ENCODE data around the gene NKAIN2.

The NKAIN2 gene

DNA sequence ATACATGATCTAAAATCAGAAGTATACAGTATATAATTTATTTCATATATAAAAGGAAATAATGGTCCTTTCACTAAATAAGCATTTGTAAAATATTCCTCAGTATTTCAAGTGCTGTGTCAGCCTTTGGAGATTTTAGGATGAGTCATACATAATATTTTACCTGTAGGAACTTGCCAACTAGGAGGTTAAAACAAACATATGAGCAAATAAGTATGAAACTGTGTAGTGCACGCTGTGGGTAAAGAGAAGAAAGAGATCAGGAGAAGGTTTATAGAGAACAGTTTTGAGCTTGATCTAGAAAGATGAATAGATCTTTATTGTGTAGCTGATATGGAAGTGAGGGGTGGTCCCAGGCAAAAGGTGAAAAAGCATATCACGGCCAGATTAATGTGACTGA, 988.7 kb downstream of the NKAIN2 start:
- no peak for DNase-seq

DNA sequence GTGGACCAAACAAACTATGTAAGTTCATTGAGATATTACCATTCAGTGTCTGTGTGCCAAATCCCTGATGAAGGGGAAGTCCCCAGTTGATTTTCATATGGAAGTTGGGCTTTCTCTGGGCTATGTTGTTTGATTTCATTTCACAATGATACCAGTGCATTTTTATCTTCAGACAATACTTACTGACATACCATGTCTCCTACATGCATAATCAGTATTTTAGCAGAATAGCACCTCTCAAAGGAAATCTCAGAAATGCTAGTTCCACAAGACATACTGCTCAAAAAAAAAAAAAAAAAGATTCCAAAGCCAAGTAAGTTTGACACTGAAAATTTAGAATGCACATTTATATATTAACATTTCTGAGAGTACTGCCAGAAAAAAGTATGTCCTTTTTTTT, 989.7 kb downstream of the NKAIN2 start:
- no peak for DNase-seq

DNA sequence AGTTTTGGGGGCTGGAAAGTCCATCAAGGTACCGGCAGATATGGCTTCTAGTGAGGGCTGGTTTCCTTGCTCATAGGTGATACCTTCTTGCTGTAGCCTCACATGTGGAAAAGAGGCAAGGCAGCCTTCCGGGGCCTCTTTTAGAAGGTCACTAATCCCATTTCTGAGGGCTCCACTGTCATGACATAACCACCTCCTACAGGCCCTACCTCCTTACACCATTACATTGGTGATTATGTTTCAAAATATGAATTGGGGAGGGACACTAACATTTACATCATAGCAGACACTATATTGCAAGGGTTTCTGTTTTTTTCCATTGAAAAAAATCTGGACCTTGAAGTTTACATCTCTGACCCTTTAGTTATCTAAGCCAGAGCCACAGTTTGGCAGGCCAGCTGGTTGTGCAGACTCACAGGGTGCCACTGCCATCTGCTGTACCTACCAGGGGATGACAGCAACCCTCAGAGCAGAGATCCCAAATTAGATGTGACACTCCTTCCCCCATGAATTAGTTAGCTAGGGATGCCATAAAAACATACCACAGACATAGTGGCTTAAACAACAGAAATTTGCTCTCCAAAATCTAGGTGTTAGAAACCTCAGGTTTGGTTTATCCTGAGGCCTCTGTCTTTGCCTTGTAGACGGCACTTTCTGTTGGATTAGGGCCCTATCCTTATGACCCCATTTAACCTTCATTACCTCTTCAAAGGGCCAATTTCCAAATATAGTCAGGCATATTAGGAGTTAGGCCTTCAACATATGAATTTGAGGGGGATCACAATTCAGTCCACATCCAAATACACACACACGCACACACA, 992.2 kb downstream of the NKAIN2 start:
- DNase-seq: no peak

DNA sequence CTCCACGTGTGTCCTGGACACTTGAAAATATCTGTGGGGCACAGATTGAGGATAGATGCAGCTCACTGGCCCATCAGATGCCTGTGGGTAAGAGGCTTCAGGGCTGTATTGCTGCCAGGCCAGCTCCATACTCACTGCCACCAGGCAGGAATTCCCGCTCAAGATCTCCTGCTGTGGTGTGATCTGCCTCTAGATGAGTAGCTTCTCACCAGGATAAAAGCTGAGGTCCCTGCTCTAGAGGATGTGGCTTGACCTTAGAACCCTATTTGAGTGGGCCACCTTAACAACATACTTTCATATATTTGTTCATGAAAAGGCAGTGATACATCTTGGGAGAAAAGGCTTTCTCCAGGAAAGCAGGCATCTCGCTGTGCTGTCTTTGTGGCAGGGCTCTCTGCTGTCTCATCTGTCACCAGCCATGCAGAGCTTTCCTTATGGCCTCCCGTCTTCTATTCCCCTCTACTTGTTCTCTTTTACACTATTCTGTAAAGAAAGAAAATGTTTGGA, 992.9 kb downstream of the NKAIN2 start:
- DNase-seq: no peak

DNA sequence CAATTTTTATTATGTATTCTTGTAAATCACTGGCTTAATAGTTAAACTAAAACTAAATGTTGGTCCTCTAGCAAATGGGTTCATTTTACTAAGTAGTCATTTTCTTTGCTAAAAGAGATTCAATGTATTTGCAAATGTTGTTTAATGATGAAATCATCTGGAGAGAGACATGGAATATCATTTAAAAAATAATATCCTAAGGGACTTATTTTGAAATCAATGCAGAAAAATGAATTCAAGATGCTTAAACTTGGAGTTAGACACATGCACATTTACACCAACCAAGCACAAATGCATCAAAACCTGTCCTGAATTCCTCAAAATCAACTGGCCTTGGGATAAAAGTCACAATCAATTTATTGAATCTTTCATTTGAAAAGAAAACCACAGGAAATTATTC, 993.6 kb downstream of the NKAIN2 start:
- no peak for DNase-seq

DNA sequence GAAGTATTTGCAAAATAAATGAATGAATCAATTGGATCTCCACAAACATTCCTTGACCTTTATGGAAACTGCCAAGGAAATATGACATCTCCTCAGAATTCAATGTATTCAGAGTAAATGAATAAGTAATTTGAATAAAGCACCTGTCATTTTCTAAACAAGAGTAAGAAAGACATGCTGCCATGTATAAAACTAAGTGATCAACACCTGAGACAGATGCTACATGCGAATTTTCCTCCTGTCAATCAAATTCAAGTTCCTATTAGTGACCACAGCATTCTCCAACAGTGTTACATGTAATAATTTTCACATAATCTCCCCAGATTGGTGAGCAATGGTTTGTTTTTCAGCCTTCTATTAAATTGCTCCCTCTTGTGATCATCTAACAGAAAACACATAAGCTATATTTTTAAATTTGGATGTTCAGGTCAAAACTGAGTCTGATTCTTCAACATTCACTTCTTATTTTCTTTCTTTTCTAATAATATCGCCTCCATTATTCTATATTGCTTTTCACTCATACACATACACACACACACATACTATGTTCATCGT, 995.4 kb downstream of the NKAIN2 start:
- no peak for DNase-seq

DNA sequence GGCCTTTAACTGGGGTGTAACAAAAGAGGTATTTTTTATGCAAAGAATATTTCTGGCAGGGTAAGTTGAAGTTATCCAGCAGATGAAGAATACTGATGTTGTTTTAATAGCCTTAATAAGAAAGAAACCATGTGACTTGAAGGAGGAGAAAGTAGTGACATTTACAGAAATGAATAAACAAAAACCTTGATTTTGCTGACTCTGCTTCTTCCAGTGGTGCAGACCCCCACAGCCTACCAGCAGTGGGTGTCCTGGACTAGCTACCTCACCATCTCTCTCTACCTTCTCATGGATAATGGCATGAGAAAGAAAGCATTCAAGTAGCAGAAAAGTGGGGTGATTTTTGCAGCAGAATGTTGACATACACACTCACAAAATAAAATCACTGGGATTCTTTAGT, 996.0 kb downstream of the NKAIN2 start:
- no peak for DNase-seq

DNA sequence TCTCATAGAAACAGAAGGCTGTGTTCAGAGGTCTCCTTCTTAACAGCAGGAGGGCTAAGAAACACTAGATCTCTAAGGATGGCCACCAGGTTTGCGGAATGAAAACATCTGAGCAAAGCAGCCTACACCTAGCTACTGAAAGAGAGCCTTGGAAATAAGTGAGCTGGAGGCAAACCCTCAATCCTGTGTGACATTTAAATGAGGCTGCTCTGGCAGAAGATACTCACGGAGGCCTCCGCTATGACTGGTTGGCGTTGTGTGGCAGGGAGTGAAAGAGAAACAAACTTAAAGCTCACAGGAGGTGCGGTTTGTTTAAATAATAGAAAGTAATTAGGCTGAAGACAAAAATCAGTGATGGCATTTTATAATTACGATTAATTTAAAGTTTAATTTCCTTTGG, 996.6 kb downstream of the NKAIN2 start:
- no peak for DNase-seq

DNA sequence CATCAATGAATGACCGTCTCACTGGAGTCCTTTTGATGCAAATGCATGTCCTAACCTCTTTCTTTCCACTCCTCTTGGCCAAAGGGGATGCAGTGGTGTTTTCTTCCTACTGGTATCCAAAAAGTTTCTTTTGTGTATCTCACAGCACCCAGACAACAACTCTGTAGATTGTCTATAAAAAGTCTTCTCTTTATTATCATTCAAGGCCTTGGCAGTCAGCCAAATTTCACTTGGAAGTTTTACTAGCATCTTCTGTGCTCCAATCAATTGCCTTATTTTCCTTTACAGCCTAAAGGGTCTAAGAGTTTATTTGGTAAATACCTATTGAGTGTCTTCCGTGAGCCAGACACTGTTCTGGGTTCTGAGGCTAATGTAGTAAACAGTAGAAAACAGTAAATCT, 1008.4 kb downstream of the NKAIN2 start:
- no peak for DNase-seq

DNA sequence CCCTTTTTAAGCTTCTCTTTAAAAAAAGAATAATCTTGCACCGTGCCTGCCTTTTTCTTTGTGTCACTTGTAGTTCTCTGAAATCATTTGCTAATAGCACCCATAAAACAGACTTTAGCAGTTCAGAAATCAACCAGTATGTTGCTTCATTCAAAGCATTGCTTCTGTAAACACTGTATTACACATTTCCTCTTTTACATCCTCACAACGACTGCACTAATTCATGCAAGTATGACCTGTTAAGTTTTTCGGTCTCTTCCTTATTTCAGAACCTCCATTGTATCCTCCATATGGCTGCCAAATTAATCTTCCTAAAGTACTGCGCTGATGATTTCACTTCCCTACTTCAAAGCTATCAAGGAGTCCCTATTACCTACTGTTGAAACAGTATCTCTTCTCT, 1015.7 kb downstream of the NKAIN2 start:
- DNase-seq: no peak

DNA sequence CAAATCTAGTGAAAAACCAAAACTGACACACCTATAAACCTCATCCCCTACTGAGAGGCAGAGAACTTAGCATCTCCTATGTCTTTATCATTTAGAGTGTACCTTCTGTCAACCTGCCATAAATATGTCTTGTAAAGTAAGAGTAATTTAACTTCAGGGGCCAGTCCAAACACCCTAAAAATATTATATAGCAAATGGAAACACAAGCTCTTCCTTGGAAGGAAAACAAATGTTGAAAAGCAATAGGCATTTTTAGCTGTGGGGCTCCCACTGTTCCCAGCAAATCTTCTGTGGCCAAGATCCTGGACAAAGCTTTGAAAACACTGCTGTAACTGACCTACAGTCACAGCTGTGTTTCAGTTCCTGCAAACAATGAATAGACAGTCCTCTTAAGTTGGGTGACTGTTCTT, 1018.5 kb downstream of the NKAIN2 start:
- no peak for DNase-seq

DNA sequence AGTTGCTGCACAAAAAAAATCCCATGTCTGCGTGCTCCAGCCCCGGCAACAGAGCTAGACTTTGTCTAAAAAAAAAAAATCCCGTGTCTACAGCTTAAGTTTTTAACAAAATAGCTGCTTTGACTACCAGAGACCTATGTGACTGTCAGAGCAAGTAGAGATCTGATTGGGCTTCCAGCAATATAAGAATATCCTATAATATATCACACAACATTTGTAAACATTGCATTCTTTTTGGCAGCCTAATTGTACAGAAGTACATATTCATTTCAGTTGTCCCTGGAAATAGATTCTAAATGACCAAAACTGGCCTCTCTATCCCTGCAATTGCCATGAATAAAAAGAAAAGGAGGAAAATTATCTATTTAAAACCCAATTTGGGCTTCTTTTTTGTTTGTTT, 1019.1 kb downstream of the NKAIN2 start:
- DNase-seq: no peak

DNA sequence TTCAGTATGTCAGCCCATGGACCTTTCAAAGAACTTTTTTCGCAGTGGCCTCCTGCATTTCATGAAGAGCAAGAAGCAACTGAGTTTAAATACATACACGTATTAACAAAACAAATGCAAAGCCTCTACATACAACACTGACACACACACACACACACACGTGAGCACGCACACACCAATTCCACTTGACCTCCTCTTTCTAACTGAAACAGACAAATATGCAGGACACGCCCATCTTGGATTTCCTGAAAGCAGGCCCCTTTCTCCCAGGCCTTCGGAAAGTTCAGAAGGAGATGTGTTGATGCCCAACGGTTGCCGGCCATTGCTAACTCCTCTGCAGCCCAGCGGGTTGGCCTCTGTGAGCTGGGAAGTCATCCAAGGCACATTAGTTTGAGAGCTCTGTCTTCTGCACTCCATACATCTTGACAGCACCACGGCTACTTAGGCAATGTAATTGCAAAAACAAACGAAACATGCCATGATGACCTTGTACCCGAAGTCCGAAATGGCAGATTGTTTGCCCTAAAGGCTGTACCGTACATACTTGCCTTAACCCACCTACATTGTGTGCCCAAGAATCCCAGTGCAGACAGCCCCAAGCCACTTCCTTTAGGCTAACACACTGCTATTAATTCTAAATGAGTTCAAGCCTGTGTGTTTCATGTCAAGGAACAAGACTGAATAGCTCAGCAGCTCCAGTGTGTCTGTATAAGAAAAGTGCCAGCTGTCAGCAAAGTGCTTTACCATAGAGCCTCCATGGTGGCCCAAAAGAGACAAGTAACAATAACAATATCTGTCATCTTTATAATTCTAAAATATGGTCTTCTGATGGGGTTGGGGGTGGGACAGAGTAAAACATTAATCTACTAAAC, 1019.8 kb downstream of the NKAIN2 start:
- no peak for DNase-seq

DNA sequence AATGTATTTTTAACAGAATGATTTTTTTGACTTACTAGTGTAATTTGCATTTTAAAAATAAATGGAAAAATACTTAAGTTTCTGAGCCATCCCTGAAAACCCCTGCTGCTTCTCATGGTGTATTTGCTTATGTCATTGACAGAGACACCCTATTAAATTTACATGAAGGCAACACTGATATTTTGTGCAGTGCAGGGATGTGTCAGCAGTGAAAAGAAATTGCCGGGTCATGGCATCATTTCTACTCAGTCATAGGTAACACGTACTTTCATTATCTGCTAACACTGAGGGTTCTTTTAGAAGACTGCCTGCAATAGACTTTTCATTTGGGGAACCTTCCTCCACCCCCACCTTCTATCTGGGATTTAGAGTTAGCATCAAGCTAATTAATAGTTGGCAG, 1021.9 kb downstream of the NKAIN2 start:
- no peak for DNase-seq

DNA sequence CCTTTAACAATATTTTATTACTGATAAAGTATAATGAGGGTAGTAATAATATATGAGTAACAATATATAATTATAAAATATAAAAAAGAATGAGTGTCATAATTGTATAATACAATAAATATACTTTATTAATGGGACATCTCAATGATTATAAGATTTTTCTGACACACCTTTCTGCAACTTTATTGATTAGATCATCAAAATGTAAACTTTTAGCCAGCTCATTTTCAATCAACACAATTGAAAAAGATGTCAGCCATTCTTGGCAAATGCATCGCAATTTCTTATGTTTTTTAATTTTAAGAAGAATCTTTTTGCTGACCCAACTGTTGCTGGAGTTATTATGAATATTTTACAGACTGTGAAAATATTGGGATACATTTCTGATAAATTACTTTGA, 1026.2 kb downstream of the NKAIN2 start:
- DNase-seq: no peak

DNA sequence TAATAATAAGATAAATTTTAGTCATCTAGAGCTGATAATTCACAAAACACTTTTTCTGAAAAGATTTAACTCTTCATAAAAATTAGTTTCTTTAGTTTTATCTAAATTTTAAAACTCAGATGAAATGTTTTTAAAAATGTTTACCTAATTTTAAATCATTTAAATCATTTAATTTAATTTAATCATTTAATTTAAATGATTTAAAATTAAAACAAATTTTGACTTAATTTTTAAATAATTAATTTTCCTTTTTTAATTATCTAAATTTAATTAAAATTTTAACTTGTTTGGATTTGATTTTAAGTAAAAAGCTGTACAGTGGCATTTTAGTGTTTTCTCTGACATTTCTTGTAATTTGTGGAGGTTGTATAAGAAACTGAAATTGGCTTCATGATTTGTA, 1026.8 kb downstream of the NKAIN2 start:
- no peak for DNase-seq

DNA sequence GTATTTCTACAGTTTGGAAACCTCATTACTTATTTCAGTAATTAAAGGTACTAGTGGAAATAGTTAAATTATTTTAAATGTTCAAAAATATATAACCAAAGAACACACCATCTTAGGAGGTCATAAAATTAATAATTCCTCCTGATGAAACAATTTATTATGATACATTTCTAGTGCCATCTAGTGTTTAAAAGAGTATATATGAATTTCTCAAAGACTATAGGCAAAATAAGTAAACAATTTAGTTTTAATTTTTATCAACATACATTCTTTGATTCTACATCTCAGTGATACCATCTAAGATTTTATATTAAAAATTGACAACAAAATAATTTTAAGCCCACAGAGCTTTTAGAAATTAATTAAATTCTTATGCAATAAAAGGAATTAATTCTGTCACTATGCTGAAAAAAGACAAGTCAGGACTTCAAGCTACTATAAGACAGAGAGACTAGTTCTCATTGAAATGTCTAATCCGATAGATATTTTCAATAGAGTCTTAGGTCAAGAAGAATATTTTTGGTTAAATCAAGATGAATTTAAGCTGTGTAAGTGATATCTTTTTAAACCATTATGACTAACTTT, 1050.8 kb downstream of the NKAIN2 start:
- DNase-seq: no peak

DNA sequence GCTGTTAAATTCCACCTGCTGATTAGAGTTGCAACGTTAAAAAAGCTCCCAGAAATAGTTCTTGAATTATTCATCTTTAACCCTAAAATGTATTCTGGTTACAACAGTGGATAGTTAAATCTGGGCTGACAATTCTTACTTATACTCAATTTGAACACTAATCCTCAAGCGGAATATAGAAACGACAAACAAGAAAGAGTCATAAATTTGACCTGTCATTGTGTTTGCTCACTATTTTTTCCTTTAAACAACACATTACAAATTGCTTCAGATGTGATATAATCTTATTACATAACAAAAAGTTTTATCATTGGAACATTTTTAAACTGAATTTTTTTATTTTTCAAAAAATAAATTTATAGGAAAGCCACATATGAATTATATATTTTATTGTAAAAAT, 1054.1 kb downstream of the NKAIN2 start:
- DNase-seq: no peak

DNA sequence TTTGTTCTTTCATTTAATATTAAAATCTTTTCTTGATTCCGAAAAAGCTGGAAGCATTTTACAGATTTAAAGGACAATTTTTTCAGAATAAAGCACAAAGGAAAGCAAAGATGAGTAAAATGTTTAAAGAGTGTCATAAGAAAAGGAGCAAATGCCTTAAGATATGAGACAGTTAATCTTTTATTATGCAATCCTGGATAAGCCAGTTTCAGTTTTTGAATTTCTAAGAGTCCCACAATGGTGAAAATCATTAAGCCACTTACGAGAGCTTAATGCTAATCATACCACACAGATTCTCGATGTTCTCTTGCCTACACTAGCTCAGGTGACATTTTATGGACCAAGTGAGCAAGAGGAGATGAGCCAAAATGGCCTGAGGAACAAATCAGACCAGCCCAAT, 1054.9 kb downstream of the NKAIN2 start:
- DNase-seq: no peak

DNA sequence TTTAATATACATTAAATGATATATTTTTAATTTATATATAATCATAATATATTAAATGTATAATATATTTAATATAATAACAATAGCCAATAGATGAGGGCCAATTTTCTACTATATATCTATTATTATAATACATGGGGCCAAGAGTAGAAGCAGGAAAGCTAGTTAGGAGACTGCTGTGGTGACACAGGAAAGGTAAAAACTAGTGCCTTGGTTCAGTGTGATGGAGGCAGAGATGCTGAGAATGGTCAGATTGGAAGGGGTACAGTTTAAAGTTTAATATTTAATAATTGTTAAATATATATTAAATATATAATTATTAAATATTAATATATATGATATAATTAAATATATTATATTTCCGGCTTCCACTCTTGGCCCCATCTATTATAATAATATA, 1055.7 kb downstream of the NKAIN2 start:
- no peak for DNase-seq

DNA sequence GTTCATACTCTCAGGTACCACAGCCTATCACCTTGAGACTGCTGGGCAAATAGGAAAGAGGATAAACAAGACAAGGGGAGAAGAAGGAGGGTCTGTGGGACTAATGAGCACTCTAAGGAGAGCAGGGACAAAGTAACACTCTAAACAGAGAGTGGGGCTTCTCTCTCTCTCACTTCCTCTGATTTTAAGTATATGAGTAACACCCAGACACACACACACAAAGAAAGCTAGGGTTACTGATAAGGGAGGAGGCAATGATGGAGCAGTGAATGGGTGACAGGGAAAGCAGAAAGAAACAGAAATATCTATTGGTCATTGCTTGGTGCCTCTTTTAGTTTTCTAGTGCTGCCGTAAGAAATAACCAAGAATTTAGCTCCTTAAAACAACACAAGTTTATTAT, 1062.4 kb downstream of the NKAIN2 start:
- DNase-seq: no peak

DNA sequence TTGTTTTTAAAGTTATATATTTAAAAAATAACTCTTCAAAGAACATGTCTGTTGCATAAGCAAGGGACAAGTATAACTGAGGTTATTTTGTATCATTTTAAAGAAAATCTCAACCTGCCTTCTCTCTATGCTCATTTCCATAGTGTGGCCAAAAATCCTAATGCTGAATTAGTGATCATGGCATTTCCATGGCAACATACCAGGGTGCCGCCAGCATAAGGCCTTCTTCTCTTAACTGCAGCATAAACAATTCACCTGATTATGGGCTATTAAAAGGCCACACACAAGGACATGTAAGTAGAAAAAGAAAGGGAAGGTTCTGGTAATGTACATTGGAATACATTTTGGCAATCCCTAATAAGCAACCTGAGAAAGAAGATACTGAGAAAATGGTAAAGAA, 1063.5 kb downstream of the NKAIN2 start:
- no peak for DNase-seq

DNA sequence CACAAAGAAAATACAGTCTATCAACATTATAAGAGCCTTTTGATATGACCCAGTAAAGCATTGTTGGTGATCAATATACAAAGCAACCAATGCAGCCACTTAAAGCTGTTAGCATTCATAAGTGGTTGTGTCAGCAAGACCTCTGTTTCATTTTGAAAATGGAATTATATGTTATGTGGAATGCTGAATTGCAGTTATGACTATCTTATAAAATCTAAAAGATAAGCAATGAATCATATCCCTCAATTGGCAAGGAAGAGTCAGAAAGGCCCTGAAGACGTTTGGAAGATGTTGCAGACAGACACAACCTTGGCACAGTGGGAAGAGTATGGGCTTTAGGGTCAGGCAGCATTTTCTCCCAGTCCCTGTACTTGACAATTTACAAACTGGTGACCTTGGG, 1064.8 kb downstream of the NKAIN2 start:
- DNase-seq: no peak

Measured in GOT3 (cell line).